OCI-LY1 (cell line): Measurements from ENCODE around the gene HEATR1.

ENCODE experiments used
- CTCF ChIP-seq: fragments of 200-600 bp; sonication (generic), shearing (Covaris generic); IDR thresholded peaks from 2 replicates; pipeline ENCODE4 v1.5.1; 2017; ENCODE audit warnings: mild to moderate bottlenecking, antibody characterized with exemption, low read length, moderate library complexity, mixed read lengths
- EZH2 ChIP-seq: fragments of 200-600 bp; sonication (generic), shearing (Covaris generic); IDR thresholded peaks from 2 replicates; pipeline ENCODE4 v1.8.0; 2017; ENCODE audit warnings: borderline replicate concordance, mixed run types, mild to moderate bottlenecking, antibody characterized with exemption, low read length, moderate library complexity, mixed read lengths

DNA sequence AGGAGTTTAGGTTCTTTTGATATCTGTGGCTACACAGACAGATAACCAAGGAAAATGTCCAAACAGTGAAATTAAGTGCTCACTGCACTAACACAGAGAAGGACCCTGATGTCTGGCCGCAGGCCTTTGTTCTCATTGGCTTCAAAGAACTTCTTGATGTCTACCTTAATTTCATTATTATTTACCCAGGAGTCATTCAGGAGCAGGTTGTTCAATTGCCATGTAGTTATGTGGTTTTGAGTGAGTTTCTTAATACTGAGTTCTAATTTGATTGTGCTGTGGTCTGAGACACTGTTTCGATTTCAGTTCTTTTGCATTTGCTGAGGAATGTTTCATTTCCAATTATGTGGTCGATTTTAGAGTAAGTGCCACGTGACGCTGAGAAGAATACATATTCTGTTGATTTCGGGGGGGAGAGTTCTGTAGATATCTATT is 95.7 kb downstream of the HEATR1 start:
- TF ChIP-seq CTCF (no peak), EZH2 (no peak)
